ENCODE results near the gene COQ5.

DNA sequence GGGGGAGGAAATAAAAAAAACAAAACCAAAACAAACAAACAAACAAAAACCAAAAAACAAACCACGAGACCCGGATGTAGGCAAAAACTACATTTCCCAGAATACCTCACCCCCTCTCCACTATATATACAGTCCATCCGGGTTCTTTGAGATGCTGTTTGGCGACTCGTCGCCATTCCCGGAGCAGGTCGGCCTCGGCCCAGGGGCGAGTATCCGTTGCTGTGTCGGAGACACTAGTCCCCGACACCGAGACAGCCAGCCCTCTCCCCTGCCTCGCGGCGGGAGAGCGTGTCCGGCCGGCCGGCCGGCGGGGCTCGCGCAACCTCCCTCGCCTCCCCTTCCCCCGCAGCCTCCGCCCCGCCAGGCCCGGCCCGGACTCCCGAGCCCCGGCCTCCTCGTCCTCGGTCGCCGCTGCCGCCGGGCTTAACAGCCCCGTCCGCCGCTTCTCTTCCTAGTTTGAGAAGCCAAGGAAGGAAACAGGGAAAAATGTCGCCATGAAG, 5.3 kb upstream of the COQ5 start, which contains the start of gene RNF10:
- TF ChIP-seq POLR2A (IDR thresholded peaks at IDR 0.05) (peak; percentile 95), POLR2AphosphoS5 (IDR thresholded peaks at IDR 0.05) (peak; percentile 99)
- TF ChIP-seq, protein P1, sequence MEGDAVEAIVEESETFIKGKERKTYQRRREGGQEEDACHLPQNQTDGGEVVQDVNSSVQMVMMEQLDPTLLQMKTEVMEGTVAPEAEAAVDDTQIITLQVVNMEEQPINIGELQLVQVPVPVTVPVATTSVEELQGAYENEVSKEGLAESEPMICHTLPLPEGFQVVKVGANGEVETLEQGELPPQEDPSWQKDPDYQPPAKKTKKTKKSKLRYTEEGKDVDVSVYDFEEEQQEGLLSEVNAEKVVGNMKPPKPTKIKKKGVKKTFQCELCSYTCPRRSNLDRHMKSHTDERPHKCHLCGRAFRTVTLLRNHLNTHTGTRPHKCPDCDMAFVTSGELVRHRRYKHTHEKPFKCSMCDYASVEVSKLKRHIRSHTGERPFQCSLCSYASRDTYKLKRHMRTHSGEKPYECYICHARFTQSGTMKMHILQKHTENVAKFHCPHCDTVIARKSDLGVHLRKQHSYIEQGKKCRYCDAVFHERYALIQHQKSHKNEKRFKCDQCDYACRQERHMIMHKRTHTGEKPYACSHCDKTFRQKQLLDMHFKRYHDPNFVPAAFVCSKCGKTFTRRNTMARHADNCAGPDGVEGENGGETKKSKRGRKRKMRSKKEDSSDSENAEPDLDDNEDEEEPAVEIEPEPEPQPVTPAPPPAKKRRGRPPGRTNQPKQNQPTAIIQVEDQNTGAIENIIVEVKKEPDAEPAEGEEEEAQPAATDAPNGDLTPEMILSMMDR (IDR thresholded peaks at IDR 0.05), result peak in 1 of 4 experiments; percentile 6

Data from gastroesophageal sphincter (tissue), 3 donors.